NCI-H2196 treated with DMSO at 0.1 percent for 48 hours (cell line): ENCODE data around the gene MYO18A.

ENCODE experiments used
- DNase-seq: peaks from one replicate; lab custom pipeline; 2025; ENCODE audit not compliant: unreplicated experiment; lab: John Stamatoyannopoulos, UW

MYO18A gene

DNA sequence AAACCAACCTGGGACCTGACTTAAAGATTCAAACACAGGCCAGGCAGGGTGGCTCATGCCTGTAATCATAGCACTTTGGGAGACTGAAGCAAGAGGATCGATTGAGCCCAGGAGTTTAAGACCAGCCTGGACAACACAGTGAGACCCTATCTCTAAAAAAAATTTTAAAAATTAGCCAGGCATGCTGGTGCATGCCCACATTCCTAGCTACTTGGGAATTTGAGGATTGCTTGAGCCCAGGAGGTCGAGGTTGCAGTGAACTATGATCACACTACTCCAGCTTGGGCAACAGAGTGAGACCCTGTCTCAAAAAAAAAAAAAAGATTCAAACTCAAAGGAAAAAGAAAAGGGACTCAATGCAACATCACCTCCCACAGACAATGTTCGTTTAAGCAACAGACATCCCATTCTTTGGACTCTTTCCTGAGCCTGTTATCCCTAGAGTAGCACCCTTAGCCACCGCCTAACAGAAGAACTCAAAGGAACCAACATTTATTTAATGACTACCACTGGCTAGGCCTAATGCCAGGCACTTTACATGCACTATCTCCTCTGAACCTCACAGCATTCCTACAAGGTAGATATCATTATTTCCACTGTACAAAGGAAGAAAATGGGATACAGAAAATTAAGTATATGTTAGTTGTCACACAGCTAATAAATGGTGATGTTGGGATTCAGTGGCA is 12.7 kb downstream of the MYO18A start:
- DNase-seq: no peak

DNA sequence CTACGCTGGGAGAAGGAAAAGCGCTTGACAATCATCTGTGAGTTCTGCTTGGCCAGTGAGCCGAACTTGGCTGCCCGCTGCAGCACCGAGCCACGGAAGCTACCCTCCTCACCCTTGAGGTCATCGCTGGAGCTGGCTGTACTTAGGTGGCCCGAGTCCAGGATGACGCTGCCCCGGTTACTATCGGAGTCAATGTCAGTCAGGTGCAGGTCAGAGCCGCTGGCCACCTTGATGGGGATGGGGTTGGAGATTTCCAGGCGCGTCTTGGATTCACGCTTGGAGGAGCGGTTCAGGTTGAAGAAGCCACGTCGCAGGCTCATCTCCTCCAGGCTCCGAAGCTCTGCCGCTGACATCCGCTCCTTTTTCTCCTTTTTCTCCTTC is 13.7 kb downstream of the MYO18A start:
- no peak for DNase-seq

- DNase-seq: no peak
Measured at GRCh38 chr17:29165800-29166506, 14.2 kb downstream of the MYO18A start.

GRCh38 chr17:29165261-29165660 is 14.9 kb downstream of the MYO18A start:
- DNase-seq: no peak

- no peak for DNase-seq
Measured at GRCh38 chr17:29163563-29163962, 16.6 kb downstream of the MYO18A start.

DNA sequence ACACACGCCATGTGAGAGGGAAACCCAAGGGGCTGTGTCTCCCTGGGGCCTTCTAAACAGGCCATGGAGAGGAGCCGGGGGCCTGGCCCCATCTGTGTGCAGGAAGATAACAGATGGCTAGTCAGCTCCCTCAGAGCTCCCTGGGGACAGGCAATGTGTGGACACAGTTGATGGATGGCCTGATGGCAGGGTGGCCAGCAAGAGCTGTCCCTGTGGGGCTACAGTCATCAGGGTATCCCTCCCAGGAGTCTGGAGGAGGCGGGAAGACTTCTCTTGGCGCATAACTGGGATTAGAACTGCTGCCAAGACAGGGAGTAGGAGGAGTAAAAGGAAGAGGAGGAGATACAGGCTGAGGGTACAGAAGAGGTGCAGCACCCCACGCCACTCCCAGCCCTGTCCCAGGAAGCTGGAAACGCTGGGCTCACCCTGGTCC is 17.3 kb downstream of the MYO18A start:
- no peak for DNase-seq

DNA sequence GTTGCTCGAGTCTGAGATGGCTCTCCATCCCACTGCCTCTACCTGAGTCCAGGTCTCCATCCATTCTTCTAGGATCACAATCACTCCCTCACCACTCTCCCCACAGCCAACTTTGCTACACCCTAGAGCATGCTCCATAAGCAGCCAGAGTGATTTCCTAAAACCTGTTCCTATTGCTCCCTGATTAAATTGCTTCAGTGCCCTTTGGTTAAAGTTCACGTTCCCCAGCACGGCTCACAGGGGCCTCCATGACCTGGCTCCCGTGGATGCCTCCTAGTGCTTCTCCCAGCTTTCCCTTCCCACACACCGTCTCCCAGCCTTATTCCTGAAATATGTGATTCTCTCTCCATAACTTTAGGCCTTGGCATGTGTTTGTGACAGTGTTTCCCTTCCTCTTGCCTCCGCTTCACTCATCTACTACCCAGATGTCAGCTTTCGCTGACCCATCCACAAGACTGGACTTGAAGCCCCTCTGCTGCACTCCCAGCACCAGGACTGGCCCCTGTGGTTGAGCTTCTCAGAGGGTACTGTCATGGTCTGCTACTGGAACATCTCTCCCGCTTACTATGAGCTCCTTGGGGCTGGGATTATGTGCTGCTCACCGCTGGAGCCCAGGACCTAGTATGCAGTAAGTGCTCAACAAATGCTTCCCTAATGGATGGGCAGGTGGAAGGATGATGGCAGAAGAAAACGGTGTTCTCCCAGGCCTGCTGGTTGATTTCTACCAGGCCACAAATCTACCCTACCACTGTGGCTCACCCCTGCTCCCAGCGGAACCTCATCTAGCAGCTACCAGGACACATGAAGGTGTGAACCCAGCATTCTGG is 17.9 kb downstream of the MYO18A start:
- DNase-seq: no peak

DNA sequence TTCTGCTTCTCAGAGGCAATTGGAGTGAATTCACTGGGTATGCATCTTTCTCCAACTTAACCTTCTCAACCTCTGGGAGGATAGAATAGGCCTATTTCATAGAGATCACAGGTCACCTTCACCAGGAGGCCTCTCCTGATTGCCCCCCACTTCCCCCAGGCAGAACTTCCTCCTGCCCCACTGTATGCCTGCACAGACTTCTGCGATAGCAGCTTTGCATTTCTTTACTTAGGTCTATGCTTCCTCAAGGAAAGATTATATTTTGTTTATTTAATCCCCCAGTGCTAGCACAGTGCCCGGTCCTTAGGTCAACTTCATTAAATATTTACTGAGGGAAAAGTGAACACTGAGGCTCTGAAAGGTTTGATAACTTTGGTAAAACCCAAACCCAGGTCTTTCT is 19.9 kb downstream of the MYO18A start:
- DNase-seq: no peak

GRCh38 chr17:29159306-29159860 is 20.8 kb downstream of the MYO18A start:
- DNase-seq: no peak

DNA sequence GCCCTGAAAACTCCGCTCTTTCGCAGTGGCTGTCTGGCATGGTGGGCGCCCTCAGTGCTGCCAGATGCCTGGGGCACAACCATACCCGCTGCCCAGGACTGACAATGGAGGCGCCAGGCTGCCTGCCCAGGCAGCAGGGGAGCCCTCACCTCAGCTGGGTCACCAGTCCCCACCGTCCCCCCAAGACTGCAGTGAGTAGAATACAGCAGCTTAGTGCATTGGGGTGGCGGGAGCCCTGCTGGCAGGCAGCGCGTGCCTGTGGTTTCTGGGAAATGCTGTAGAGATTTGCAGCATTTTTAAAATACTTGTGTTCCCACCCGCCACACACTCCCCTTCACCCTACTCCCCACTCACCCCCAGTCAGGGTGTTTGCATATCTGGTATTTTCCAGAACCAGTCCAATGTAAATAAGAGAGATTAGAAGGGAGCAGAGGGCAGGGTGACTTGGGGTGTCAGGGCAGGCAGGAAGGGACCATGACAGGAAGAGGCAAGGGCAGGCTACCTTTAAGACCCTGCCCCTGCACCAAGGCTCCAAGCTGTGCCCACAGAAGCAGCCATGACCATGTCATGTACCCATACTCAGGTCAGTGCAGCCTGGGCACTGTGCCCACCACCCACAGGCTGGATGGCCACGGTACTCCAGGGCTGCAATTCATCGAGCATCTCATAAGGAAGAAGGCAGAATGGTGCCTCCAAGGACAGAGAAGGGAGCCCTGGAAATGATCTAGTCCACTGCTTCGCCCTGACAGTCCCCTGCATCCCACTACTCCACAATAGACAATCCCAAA is 21.5 kb downstream of the MYO18A start:
- no peak for DNase-seq

DNA sequence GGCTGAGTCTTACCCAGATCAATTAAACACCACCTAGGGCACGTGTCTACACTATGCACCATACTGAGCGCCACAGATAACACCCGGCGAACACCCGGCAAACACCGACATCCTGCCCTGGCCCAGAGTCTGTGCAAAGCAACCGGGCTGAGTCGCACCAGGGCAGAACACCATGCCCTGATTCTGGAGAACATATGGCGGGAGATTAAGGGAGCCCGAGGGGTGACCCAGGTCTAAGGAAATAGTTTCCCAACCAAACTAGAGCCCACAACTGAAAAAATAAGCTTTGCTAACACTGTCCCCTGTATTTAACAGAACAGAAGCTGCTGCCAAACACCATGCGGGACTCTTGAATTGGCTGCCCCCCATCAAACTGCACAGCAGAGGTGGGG is 22.1 kb downstream of the MYO18A start:
- no peak for DNase-seq

- no peak for DNase-seq
Measured at GRCh38 chr17:29157310-29157709, 22.9 kb downstream of the MYO18A start.

DNA sequence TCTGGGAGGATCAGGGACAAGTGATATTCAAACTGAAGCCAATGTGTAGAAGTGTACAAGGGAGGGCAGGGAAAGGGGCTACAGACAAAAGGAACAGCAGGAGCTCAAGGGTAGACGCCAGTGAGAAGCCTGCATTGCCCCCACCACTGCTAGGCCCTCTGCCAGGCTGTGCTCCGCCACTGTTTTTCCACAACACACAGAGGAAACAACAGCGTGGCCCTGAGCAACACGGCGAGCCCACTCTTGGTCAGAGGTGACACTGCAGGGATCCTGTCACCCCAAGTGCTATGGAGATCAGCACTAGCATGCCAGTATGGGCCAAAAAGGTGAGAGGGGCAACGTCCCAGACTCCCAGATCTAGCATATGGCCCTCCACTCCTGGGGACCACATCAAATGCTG is 23.4 kb downstream of the MYO18A start:
- no peak for DNase-seq

DNA sequence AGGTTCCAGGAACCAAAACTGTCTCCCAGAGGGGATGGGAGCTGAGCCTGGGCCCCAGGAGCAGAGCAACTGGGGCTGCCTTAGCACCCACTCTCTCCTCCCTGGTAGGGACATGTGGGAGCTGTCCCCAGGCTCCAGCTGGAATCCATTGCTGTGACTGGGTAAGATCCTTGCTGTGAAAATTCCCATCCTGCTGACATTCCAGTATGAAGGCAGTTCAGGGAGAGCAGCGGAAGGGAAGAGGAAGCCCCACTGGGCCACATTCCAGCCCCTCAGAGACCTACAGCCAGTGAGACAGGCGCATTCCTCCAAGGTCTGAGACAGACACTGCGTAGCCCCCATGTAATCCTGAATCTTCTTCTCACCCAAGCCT is 24.2 kb downstream of the MYO18A start:
- no peak for DNase-seq

GRCh38 chr17:29155227-29155965 is 24.8 kb downstream of the MYO18A start:
- no peak for DNase-seq

- DNase-seq: no peak
Measured at GRCh38 chr17:29154516-29155226, 25.5 kb downstream of the MYO18A start.

DNA sequence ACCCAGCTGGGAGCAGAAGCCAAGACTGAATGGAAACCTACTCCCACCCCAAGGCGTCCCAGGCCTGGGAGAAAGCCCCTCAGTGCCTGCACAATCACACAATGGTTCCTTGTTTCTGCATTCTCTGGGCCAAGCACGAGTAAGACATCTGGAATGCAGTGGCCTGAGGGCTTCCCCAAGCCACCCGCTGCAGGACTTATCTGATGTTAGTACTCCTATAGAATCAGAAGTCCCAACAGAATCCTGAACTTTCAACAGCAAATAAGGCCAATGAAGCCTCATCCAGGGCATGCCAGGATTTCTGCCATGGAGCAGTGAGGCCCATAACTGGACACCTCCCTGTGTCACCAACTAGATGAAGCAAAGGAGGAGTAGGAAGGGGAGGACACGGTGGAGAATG is 28.6 kb downstream of the MYO18A start:
- DNase-seq: no peak

DNA sequence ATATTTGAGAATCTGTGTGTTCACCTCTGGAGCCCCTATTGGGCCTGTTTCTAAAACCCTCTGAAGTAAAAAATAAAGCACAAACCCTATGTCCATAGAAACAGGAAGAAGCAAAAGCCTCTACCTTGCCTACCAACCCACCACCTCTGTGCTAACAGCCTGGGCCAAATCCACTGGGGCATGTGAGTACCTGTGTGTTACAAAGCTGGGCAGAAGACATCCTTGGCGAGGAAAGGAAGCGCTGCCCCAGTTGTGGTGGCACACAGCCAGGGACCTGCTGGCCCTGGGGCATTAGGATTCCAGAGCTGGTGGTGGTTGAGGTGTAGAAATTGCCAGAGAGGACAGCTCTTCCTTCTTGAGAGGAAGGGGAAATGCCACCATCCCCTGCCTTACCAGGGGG is 30.0 kb downstream of the MYO18A start:
- DNase-seq: no peak

DNA sequence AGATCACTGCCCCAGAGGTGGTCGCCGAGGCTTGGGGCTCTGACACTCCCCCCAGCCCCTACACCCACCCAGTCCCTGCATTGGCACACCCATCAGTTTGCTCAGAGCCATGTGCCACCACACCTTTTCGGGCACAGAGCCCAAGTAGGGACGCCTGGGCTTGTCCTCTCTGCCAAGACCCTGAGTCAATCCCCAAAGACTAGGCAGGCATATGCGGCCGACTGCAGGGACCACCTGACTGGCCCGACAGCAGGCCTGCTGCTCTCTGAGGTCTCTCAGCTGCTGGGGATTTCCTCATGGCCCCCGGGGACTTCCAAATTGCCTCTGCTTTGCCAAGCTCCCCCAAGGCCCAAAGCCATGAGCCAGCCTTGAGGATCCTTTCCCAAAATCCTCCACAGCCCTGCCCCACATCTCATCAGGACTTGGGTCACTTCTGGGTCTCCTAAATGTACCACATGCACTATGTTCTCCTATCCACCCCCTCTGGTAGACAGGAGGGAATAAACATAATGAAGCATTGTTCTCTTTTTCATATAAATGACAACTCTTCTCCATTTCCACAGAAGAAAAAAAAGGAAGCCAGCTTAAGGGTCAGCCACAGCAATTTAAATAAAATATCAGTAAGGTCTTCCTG is 30.6 kb downstream of the MYO18A start:
- DNase-seq: no peak
